ENCODE results near the gene HDLBP. TPM values are rescaled to one million over a fixed set of nuclear protein-coding genes. Genes with fewer than 3 reads are reported as not detected.

The HDLBP gene
- total RNA-seq, 2 donors from 2014 or later: 274 to 287 TPM

GRCh38 chr2:241216211-241216761 is 99.2 kb downstream of the HDLBP start:
- Histone ChIP-seq H3K9me3 (no peaks in the 10 kb centered on the region), H3K27me3 (no peaks in the 10 kb centered on the region), H3K4me3 (no peak overlapping the region), H3K4me1 (peaks cover 0 to 10% of the 10 kb centered on the region in 2 donors), H3K36me3 (no peaks in the 10 kb centered on the region), H3K27ac (no peak overlapping the region)
- no peak for DNase-seq (ENCODE audit: low spot score)
- no peak for TF ChIP-seq CTCF (IDR thresholded peaks at IDR 0.05)

GRCh38 chr2:241215421-241215820 is 100.1 kb downstream of the HDLBP start:
- Histone ChIP-seq H3K27me3 (no peaks in the 10 kb centered on the region), H3K4me3 (no peak overlapping the region), H3K36me3 (no peaks in the 10 kb centered on the region), H3K27ac (no peak overlapping the region), H3K4me1 (peaks cover 0 to 10% of the 10 kb centered on the region in 2 donors), H3K9me3 (no peaks in the 10 kb centered on the region)
- no peak for TF ChIP-seq CTCF (IDR thresholded peaks at IDR 0.05)
- no peak for DNase-seq (ENCODE audit: low spot score)

GRCh38 chr2:241214766-241215165 is 100.7 kb downstream of the HDLBP start:
- Histone ChIP-seq H3K27ac (no peak overlapping the region), H3K27me3 (no peaks in the 10 kb centered on the region), H3K36me3 (no peaks in the 10 kb centered on the region), H3K9me3 (no peaks in the 10 kb centered on the region), H3K4me1 (peaks cover 0 to 10% of the 10 kb centered on the region in 2 donors), H3K4me3 (no peak overlapping the region)
- no peak for DNase-seq (ENCODE audit: low spot score)
- no peak for TF ChIP-seq CTCF (IDR thresholded peaks at IDR 0.05)

- no peaks in the 10 kb centered on the region for H3K36me3 ChIP-seq
- peaks cover 0 to 9% of the 10 kb centered on the region in 2 donors for H3K4me1 ChIP-seq
- H3K9me3 ChIP-seq: no peaks in the 10 kb centered on the region
- H3K4me3 ChIP-seq: no peak overlapping the region
- TF ChIP-seq CTCF (IDR thresholded peaks at IDR 0.05): no peak
- no peak overlapping the region for H3K27ac ChIP-seq
- DNase-seq (ENCODE audit: low spot score): no peak
- H3K27me3 ChIP-seq: no peaks in the 10 kb centered on the region
Observed at GRCh38 chr2:241214209-241214608, 101.3 kb downstream of the HDLBP start.

GRCh38 chr2:241213567-241213966 is 101.9 kb downstream of the HDLBP start:
- H3K27ac ChIP-seq: no peak overlapping the region
- H3K27me3 ChIP-seq: no peaks in the 10 kb centered on the region
- H3K4me1 ChIP-seq: peaks cover 0 to 3% of the 10 kb centered on the region in 2 donors
- H3K9me3 ChIP-seq: no peaks in the 10 kb centered on the region
- no peak for TF ChIP-seq CTCF (IDR thresholded peaks at IDR 0.05)
- DNase-seq (ENCODE audit: low spot score): no peak
- no peak overlapping the region for H3K4me3 ChIP-seq
- no peaks in the 10 kb centered on the region for H3K36me3 ChIP-seq

DNA sequence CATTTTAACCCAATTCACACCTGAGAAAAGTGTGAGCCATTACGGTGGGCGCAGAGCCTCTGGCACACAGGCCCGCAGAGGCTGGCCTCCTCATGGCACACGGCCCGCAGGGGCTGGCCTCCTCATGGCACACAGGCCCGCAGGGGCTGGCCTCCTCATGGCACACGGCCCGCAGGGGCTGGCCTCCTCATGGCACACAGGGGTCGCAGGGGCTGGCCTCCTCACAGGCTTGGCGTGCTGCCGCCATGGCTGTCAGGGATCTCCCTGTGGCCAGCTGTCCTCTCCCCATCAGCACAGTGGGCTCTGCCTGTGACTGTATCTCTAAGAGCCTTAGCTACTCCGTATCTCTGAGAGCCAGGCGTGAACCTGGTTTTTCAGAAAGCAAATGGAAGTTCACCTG is 102.4 kb downstream of the HDLBP start:
- H3K9me3 ChIP-seq: no peaks in the 10 kb centered on the region
- no peaks in the 10 kb centered on the region for H3K27me3 ChIP-seq
- H3K4me1 ChIP-seq: no peaks in the 10 kb centered on the region
- H3K36me3 ChIP-seq: no peaks in the 10 kb centered on the region
- H3K27ac ChIP-seq: no peak overlapping the region
- H3K4me3 ChIP-seq: no peak overlapping the region
- TF ChIP-seq CTCF (IDR thresholded peaks at IDR 0.05): no peak
- no peak for DNase-seq (ENCODE audit: low spot score)
